Measurements from ENCODE around the gene CILP. TPM values are rescaled to one million over a fixed set of nuclear protein-coding genes. Genes with fewer than 3 reads are reported as not detected.

Gene CILP
- total RNA-seq, 4 donors from 2014 or later: 14.4 to 26.9 (median 17.8) TPM

DNA sequence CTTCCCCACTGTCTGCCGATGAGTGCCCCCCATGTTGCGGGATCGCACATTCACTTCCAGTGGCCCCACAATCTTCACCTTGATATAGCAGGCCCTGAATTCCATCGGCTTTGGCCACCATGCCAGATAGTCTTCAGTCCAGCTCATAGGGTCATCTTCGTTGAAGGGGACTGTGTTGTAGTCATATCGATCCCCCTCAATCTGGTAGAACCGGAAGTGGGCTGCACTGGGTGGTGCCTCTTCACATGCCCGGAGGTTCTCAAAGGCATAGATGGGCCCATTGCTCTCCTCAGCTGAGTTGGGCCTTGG is 14.0 kb downstream of the CILP start:
- no peak for TF ChIP-seq POLR2A (IDR thresholded peaks at IDR 0.05)
- TF ChIP-seq, protein P1, sequence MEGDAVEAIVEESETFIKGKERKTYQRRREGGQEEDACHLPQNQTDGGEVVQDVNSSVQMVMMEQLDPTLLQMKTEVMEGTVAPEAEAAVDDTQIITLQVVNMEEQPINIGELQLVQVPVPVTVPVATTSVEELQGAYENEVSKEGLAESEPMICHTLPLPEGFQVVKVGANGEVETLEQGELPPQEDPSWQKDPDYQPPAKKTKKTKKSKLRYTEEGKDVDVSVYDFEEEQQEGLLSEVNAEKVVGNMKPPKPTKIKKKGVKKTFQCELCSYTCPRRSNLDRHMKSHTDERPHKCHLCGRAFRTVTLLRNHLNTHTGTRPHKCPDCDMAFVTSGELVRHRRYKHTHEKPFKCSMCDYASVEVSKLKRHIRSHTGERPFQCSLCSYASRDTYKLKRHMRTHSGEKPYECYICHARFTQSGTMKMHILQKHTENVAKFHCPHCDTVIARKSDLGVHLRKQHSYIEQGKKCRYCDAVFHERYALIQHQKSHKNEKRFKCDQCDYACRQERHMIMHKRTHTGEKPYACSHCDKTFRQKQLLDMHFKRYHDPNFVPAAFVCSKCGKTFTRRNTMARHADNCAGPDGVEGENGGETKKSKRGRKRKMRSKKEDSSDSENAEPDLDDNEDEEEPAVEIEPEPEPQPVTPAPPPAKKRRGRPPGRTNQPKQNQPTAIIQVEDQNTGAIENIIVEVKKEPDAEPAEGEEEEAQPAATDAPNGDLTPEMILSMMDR (IDR thresholded peaks at IDR 0.05): no peak
- H3K27ac ChIP-seq: no peak overlapping the region
- H3K4me1 ChIP-seq: no peaks in the 10 kb centered on the region

DNA sequence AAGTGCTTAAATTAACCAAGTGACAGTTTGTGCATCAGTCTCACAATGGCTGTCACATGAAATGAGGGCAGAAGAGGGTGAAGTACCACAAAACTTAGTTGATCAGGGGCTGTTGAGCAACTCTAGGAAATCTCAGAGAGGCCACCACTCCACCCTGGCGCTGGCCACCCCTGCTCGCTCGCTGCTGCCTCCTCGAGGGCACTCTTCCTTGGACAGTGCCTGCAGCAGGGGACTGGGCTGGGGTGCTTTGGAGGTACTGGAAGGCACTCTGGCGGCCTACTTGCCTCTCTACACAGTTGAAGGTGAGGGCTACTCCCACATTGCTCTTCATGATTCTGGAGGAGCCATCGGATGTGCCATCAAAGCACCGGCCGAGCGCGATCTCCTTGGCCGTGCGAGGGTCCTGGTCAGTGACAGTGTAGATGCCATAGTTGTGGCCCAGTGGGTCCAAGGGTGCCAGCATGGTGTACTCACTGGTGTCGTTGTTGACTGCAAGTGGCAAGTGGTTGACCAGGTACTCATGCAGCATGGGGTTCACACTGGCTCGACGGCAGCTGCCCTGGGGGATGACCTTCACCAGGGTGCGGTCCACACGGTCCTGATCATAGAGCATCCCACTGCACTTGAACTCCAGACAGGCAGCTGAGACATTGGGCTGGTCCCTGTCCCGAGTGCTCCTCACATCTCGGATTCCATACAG is 14.5 kb downstream of the CILP start:
- Histone ChIP-seq H3K36me3 (no peaks in the 10 kb centered on the region), H3K9me3 (no peaks in the 10 kb centered on the region), H3K4me1 (no peaks in the 10 kb centered on the region), H3K27me3 (no peaks in the 10 kb centered on the region), H3K4me3 (no peak overlapping the region), H3K27ac (no peak overlapping the region)
- DNase-seq: peak in 1 of 3 donors; percentile 25
- no peak for TF ChIP-seq POLR2A (IDR thresholded peaks at IDR 0.05)
- TF ChIP-seq, protein P1 (IDR thresholded peaks at IDR 0.05): no peak

More for the DNA sequence above, 14.0 kb downstream of the CILP start:
- no peak for DNase-seq
- Histone ChIP-seq H3K9me3 (no peaks in the 10 kb centered on the region), H3K4me3 (no peak overlapping the region), H3K27me3 (no peaks in the 10 kb centered on the region), H3K36me3 (no peaks in the 10 kb centered on the region)

DNA sequence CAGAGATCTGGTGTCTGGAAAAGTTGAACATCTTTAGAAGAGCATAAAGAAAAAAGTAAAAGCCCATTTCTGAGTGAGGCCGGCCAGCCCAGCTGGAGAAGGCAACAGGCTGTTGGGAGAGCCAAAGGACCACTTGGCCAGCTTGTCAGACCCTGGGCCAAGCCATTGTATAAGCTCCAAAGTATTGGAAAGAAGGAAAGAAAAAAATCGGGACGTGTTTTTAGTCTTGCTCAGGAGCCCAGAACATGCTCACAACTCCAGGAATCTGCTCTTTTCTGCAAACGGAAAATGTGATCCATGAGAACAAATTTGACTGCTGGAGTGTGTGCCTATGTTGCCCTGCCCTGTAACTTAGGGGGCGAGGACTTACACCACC is 15.7 kb downstream of the CILP start:
- Histone ChIP-seq H3K4me1 (no peaks in the 10 kb centered on the region), H3K27me3 (no peaks in the 10 kb centered on the region), H3K36me3 (no peaks in the 10 kb centered on the region), H3K27ac (peak overlapping the region in 2 of 4 donors; percentile 31 to 47), H3K9me3 (no peaks in the 10 kb centered on the region), H3K4me3 (no peak overlapping the region)
- TF ChIP-seq, protein P1 (IDR thresholded peaks at IDR 0.05): no peak
- no peak for TF ChIP-seq POLR2A (IDR thresholded peaks at IDR 0.05)
- peak in 1 of 3 donors; percentile 40 for DNase-seq

DNA sequence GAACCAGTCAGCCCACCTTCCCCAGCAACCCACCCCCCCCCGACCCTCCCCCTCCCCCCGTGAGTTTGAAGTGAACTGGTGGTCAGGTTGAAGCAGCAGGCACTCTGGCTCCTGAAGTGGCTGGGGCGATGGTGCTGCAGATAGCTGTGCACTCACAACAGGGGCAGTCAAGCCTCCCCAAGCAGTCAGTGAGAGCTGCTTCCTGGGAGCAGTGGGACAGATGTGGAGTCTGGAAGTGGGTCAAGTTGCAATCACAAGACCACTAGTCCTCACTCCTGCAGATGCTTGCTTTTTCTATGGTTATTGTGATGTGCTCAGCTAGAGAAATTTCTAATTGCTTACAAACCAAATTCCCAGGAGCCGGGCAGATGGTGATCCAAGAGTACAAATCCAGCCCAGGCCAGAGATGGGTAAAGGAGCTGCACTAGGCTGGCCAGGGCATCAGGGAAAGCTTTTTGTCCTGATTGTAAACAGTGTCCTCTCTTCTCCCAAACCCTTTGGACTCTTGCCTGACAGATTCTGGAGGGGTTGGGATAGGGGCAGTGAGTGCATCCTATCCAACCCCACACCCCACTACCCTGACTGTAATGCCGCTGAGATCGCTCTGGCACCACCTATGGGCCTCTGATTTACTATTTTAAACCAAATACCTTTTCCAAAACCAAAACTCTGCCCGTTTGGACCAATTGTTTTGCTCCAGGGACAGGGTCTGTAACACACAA is 16.3 kb downstream of the CILP start:
- H3K27me3 ChIP-seq: no peaks in the 10 kb centered on the region
- peak overlapping the region in 3 of 4 donors; percentile 31 to 47 (median 35) for H3K27ac ChIP-seq
- no peak overlapping the region for H3K4me3 ChIP-seq
- no peaks in the 10 kb centered on the region for H3K36me3 ChIP-seq
- H3K4me1 ChIP-seq: no peaks in the 10 kb centered on the region
- TF ChIP-seq, protein P1 (IDR thresholded peaks at IDR 0.05): no peak
- no peak for TF ChIP-seq POLR2A (IDR thresholded peaks at IDR 0.05)
- H3K9me3 ChIP-seq: no peaks in the 10 kb centered on the region
- peak in 1 of 3 donors; percentile 49 for DNase-seq

DNA sequence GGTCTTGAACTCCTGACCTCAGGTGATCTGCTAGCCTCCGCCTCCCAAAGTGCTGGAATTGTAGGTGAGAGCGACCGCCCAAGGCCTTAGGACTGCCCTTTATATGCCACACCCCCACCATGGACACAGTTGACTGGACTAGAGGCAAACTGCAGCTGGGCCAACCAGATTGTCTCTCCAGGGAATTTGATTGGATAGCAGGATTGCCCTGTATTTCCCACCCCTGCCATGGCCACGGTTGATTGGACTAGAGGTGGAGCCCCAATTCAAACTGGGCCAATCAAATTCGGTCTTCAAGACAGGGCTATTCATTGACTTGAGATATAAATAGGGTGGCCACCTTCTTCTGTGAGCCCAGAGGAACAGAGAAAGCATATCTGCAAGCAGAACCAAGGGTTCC is 19.3 kb downstream of the CILP start:
- peak in 1 of 3 donors; percentile 37 for DNase-seq
- no peaks in the 10 kb centered on the region for H3K9me3 ChIP-seq
- no peak overlapping the region for H3K4me3 ChIP-seq
- H3K27ac ChIP-seq: no peak overlapping the region
- no peaks in the 10 kb centered on the region for H3K36me3 ChIP-seq
- no peaks in the 10 kb centered on the region for H3K27me3 ChIP-seq
- no peaks in the 10 kb centered on the region for H3K4me1 ChIP-seq
- no peak for TF ChIP-seq POLR2A (IDR thresholded peaks at IDR 0.05)
- TF ChIP-seq, protein P1 (IDR thresholded peaks at IDR 0.05): no peak

All from Peyer's patch (tissue), 4 donors.